GM12878 (cell line): ENCODE results near the gene SLC17A8. TPM values are rescaled to one million over a fixed set of nuclear protein-coding genes. Genes with fewer than 3 reads are reported as not detected.

Experiments
- ATAC-seq: fragments of 200-7000 bp; cut with Tn5 transposase; 3 replicates; pipeline ENCODE4 v1.9.1; 2020; ENCODE audit warnings: mild to moderate bottlenecking, moderate library complexity
- BruUV-seq: library from RNA; stranded (reverse); fragments of 400-500 nt; replicated peaks from 2 replicates; lab custom pipeline; 2021; lab: Mats Ljungman, UMichigan
- CTCF ChIA-PET: fragments of 300-600 bp; sonication (Branson Sonifier 250); formaldehyde crosslinking; extraction: SDS; loops from one replicate; lab custom pipeline; 2021; ENCODE audit warnings: inconsistent platforms; lab: Yijun Ruan, JAX
- POLR2A ChIA-PET: fragments of 350-600 bp; formaldehyde crosslinking; extraction: SDS; loops from one replicate; lab custom pipeline; 2021; ENCODE audit warnings: inconsistent platforms; lab: Charles Lee
- RAD21 ChIA-PET: fragments of 300-600 bp; sonication (Branson Sonifier 250); formaldehyde crosslinking; loops from one replicate; lab custom pipeline; 2023; ENCODE audit warnings: antibody characterized with exemption; ENCODE audit not compliant: unreplicated experiment; lab: Charles Lee
- SMC1A ChIA-PET: fragments of 300-600 bp; sonication (Branson Sonifier 250); formaldehyde crosslinking; loops from one replicate; lab custom pipeline; 2023; ENCODE audit not compliant: unreplicated experiment, uncharacterized antibody; lab: Charles Lee
- DNase-seq: peaks from one replicate; pipeline ENCODE4 v3.0.0-alpha.2; 2011; ENCODE audit warnings: low read depth, low spot score
- FAIRE-seq: peaks from 3 replicates; lab custom pipeline; 2011; peaks lifted over from hg19 to GRCh38; lab: Jason Lieb, UNC
- H2AFZ ChIP-seq: 2 replicates; pipeline ENCODE4 v1.6.0; 2011; ENCODE audit warnings: low read depth, low read length, control low read depth; ENCODE audit not compliant: control insufficient read depth
- H3K27ac ChIP-seq: 2 replicates; pipeline ENCODE4 v1.5.1; 2011; ENCODE audit warnings: control low read depth; ENCODE audit not compliant: control insufficient read depth, insufficient read depth
- H3K27me3 ChIP-seq, 2 experiments: replicated peaks in 1 of 2; 2 replicates each; pipeline versions ENCODE4 v1.6.0 to v1.6.1; 2011; ENCODE audit warnings: low read length in 1 of 2; ENCODE audit not compliant: control insufficient read depth in 2 of 2, insufficient read depth in 2 of 2
- H3K36me3 ChIP-seq, 2 experiments: 2 replicates each; pipeline ENCODE4 v1.5.1; 2011; ENCODE audit warnings: low read length in 1 of 2; ENCODE audit not compliant: control insufficient read depth in 2 of 2, insufficient read depth in 2 of 2
- H3K4me1 ChIP-seq: 2 replicates; pipeline ENCODE4 v1.6.1; 2011; ENCODE audit warnings: mild to moderate bottlenecking, low read length, moderate library complexity, mixed read lengths; ENCODE audit not compliant: control insufficient read depth, insufficient read depth
- H3K4me2 ChIP-seq: 2 replicates; pipeline ENCODE4 v1.6.0; 2011; ENCODE audit warnings: control low read depth; ENCODE audit not compliant: control insufficient read depth, insufficient read depth
- H3K4me3 ChIP-seq: fragments of 200-600 bp; sonication (generic); 2 replicates; pipeline ENCODE4 v1.5.1; 2016
- H3K79me2 ChIP-seq: 2 replicates; pipeline ENCODE4 v1.6.0; 2011; ENCODE audit warnings: low read length; ENCODE audit not compliant: control insufficient read depth, insufficient read depth
- H3K9ac ChIP-seq: 2 replicates; pipeline ENCODE4 v1.8.0; 2011; ENCODE audit warnings: low read length, control low read depth, mixed read lengths; ENCODE audit not compliant: control insufficient read depth, insufficient read depth
- H3K9me3 ChIP-seq: replicated peaks from 3 replicates; pipeline ENCODE4 v1.5.1; 2011; ENCODE audit warnings: mild to moderate bottlenecking, low read length; ENCODE audit not compliant: control insufficient read depth, insufficient read depth
- H4K20me1 ChIP-seq: 2 replicates; pipeline ENCODE4 v1.6.0; 2011; ENCODE audit not compliant: control insufficient read depth, insufficient read depth
- BRCA1 ChIP-seq: IDR thresholded peaks from 2 replicates; pipeline ENCODE4 v1.6.1; 2011; ENCODE audit warnings: low read depth, low read length, improper control_type of control experiment
- EED ChIP-seq: sonication (generic); IDR thresholded peaks from 2 replicates; pipeline ENCODE4 v1.6.1; 2016; ENCODE audit warnings: antibody characterized with exemption, low read depth
- EGR1 ChIP-seq, 2 experiments: IDR thresholded peaks; 1 replicate in 1 of 2; 2 replicates in 1 of 2; pipeline ENCODE4 v1.6.1; 2011 to 2012; ENCODE audit warnings: low read depth in 2 of 2, low read length in 2 of 2, borderline replicate concordance in 1 of 2, mild to moderate bottlenecking in 1 of 2, moderate library complexity in 1 of 2
- HCFC1 ChIP-seq: fragments of 150-350 bp; IDR thresholded peaks from 2 replicates; pipeline ENCODE4 v1.6.1; 2014; ENCODE audit warnings: low read length
- MTA3 ChIP-seq: IDR thresholded peaks from 2 replicates; pipeline ENCODE4 v1.6.1; 2012; ENCODE audit warnings: low read length, inconsistent platforms, borderline replicate concordance
- POLR2A ChIP-seq: IDR thresholded peaks from 2 replicates; pipeline ENCODE4 v1.6.1; 2011; ENCODE audit warnings: low read depth, mild to moderate bottlenecking, low read length
- SREBF1 ChIP-seq: IDR thresholded peaks from 2 replicates; pipeline ENCODE4 v1.6.1; 2012; ENCODE audit warnings: mild to moderate bottlenecking, low read length
- SUPT20H ChIP-seq: IDR thresholded peaks from 2 replicates; pipeline ENCODE4 v1.6.1; 2011; ENCODE audit warnings: low read depth, mild to moderate bottlenecking, low read length, moderate library complexity, borderline replicate concordance; ENCODE audit not compliant: control insufficient read depth
- TAF1 ChIP-seq: IDR thresholded peaks from 2 replicates; pipeline ENCODE4 v1.6.1; 2011; ENCODE audit warnings: mild to moderate bottlenecking, low read depth, low read length, borderline replicate concordance
- ZNF24 ChIP-seq: fragments of 450-650 bp; IDR thresholded peaks from 2 replicates; pipeline ENCODE4 v1.6.1; 2017; ENCODE audit warnings: antibody characterized with exemption, mild to moderate bottlenecking
- ZNF622 ChIP-seq: fragments of 450-650 bp; IDR thresholded peaks from 2 replicates; pipeline ENCODE4 v1.6.1; 2017; ENCODE audit warnings: mild to moderate bottlenecking, inconsistent platforms
- ZSCAN29 ChIP-seq: fragments of 450-650 bp; IDR thresholded peaks from 2 replicates; pipeline ENCODE4 v1.6.1; 2017; ENCODE audit warnings: mild to moderate bottlenecking, moderate library complexity
- WGBS: methylation state at CpG from one replicate; pipeline ENCODE4 v1.1.6; 2016; ENCODE audit warnings: low lambda C conversion rate; ENCODE audit not compliant: insufficient replicate concordance, insufficient coverage; ENCODE audit errors: missing lambda C conversion rate; 5-methylcytosine and 5-hydroxymethylcytosine counted together
- in situ Hi-C: fragments of 300-500 bp; cut with MboI; formaldehyde crosslinking; loops from 9 replicates; pipeline ENCODE4 v1.14.3; 2018; ENCODE audit warnings: mixed read lengths
- intact Hi-C: fragments of 100-400 bp; cut with micrococcal nuclease; formaldehyde crosslinking; loops from one replicate; pipeline ENCODE4 v1.14.2; 2022; ENCODE audit not compliant: unreplicated experiment
- polyA plus RNA-seq, 11 experiments: library from polyadenylated mRNA; depleted of rRNA in 4 of 11; unstranded in 6 of 11; stranded (reverse) in 5 of 11; fragments of >200 nt; fragmentation: Nextera tagmentation in 4 of 11; fragmentation: Illumina TruSeq in 1 of 11; extraction: Ambion mirVana in 4 of 11; extraction: Trizol in 1 of 11; gene quantifications; 1 replicate in 1 of 11; 2 replicates in 10 of 11; pipeline versions ENCODE4 v1.2.1 to v1.2.3, GENCODE V29; 2011 to 2016; ENCODE audit warnings: inconsistent platforms in 2 of 11, missing spikeins in 2 of 11, low read depth in 1 of 11
- total RNA-seq, 4 experiments: library from RNA; depleted of rRNA in 3 of 4; stranded (reverse); fragments of >200 nt in 3 of 4; fragmentation: Illumina TruSeq in 1 of 4; extraction: Trizol in 1 of 4; gene quantifications; 2 replicates each; pipeline versions ENCODE4 v1.2.1 to v1.2.3, GENCODE V29; 2013 to 2021
- TF ChIP-seq, protein P1 (sequence below): fragments of 450-650 bp; IDR thresholded peaks from 2 replicates; pipeline ENCODE4 v1.6.1; 2017; ENCODE audit warnings: mild to moderate bottlenecking, low read depth, inconsistent platforms; ENCODE audit not compliant: poor library complexity, severe bottlenecking
- TF ChIP-seq, protein P2 (sequence below): fragments of 450-650 bp; IDR thresholded peaks from 2 replicates; pipeline ENCODE4 v1.6.1; 2016; ENCODE audit warnings: mild to moderate bottlenecking

The SLC17A8 gene
- total and polyA plus RNA-seq, 10 of the 15 experiments (the other 5 are each of a cell fraction or from before 2014, with no cell fraction given): 0.18 TPM; not detected in 9

DNA sequence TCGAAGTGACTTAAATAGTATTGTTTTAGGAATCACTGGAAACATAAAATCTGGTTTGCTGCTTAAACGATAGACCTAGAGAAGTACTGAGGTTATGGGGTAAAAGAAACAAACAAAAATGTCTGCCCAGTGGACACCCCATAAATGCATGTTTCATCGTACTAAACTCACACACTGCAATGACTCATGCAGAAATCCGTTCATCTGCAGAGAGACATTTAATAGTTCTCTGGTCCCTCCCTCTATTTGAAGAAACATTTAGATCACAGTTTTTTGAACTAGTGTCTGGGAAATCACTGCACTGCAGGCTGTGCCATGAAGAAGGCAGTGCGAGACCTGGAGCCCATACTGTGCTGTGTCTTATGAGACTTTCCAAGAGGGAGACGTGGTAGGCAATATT, 25.5 kb downstream of the SLC17A8 start:
- intact Hi-C loops (no loop called here), in situ Hi-C loops (no loop called here)
- 48% methylated on average over 6 of the region's 6 CpGs for WGBS
- TF ChIP-seq ZNF24: no peak
- no peak for TF ChIP-seq BRCA1
- TF ChIP-seq EGR1 (IDR thresholded peaks at IDR 0.05; ENCODE audit: borderline replicate concordance in 1 of 2, low read depth in 2 of 2, low read length in 2 of 2): no peak
- TF ChIP-seq, protein P1, sequence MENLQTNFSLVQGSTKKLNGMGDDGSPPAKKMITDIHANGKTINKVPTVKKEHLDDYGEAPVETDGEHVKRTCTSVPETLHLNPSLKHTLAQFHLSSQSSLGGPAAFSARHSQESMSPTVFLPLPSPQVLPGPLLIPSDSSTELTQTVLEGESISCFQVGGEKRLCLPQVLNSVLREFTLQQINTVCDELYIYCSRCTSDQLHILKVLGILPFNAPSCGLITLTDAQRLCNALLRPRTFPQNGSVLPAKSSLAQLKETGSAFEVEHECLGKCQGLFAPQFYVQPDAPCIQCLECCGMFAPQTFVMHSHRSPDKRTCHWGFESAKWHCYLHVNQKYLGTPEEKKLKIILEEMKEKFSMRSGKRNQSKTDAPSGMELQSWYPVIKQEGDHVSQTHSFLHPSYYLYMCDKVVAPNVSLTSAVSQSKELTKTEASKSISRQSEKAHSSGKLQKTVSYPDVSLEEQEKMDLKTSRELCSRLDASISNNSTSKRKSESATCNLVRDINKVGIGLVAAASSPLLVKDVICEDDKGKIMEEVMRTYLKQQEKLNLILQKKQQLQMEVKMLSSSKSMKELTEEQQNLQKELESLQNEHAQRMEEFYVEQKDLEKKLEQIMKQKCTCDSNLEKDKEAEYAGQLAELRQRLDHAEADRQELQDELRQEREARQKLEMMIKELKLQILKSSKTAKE: no peak
- no peak for TF ChIP-seq TAF1
- TF ChIP-seq SREBF1: no peak
- TF ChIP-seq ZSCAN29: no peak
- no peak for TF ChIP-seq HCFC1
- TF ChIP-seq, protein P2, sequence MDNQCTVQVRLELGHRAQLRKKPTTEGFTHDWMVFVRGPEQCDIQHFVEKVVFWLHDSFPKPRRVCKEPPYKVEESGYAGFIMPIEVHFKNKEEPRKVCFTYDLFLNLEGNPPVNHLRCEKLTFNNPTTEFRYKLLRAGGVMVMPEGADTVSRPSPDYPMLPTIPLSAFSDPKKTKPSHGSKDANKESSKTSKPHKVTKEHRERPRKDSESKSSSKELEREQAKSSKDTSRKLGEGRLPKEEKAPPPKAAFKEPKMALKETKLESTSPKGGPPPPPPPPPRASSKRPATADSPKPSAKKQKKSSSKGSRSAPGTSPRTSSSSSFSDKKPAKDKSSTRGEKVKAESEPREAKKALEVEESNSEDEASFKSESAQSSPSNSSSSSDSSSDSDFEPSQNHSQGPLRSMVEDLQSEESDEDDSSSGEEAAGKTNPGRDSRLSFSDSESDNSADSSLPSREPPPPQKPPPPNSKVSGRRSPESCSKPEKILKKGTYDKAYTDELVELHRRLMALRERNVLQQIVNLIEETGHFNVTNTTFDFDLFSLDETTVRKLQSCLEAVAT: no peak
- no peak for TF ChIP-seq SUPT20H
- no peak for TF ChIP-seq ZNF622
- no peak for TF ChIP-seq EED
- no peak for TF ChIP-seq MTA3
- no peak for TF ChIP-seq POLR2A
- Histone ChIP-seq H3K4me3 (no peak overlapping the region), H3K4me2 (no peak overlapping the region), H3K79me2 (no peaks in the 10 kb centered on the region), H4K20me1 (no peaks in the 10 kb centered on the region), H3K9me3 (no peaks in the 10 kb centered on the region), H3K27me3 (no peaks in the 10 kb centered on the region), H3K9ac (no peak overlapping the region), H3K36me3 (no peaks in the 10 kb centered on the region), H3K4me1 (no peaks in the 10 kb centered on the region), H3K27ac (no peak overlapping the region), H2AFZ (no peak overlapping the region)
- BruUV-seq: no TSS peak
- ChIA-PET POLR2A (no interaction called here), SMC1A (no interaction called here), RAD21 (no interaction called here), CTCF (interaction anchor here (1.9 kb wide), 1 partner anchor 23 kb away, joined by 5 read pairs; no protein-coding TSS in a partner anchor)
- no peak for ATAC-seq
- no peak for FAIRE-seq
- no peak for DNase-seq
